NCI-H1105 (cell line): Measurements from ENCODE around the gene KIFAP3.
"Not testable (repeated sequence)": the region's sequence is repeated elsewhere in the genome, so short reads cannot be mapped to it uniquely, and the experiment has no call there.

Experiments
- DNase-seq: peaks from one replicate; lab custom pipeline; 2025; lab: John Stamatoyannopoulos, UW

The KIFAP3 gene

DNA sequence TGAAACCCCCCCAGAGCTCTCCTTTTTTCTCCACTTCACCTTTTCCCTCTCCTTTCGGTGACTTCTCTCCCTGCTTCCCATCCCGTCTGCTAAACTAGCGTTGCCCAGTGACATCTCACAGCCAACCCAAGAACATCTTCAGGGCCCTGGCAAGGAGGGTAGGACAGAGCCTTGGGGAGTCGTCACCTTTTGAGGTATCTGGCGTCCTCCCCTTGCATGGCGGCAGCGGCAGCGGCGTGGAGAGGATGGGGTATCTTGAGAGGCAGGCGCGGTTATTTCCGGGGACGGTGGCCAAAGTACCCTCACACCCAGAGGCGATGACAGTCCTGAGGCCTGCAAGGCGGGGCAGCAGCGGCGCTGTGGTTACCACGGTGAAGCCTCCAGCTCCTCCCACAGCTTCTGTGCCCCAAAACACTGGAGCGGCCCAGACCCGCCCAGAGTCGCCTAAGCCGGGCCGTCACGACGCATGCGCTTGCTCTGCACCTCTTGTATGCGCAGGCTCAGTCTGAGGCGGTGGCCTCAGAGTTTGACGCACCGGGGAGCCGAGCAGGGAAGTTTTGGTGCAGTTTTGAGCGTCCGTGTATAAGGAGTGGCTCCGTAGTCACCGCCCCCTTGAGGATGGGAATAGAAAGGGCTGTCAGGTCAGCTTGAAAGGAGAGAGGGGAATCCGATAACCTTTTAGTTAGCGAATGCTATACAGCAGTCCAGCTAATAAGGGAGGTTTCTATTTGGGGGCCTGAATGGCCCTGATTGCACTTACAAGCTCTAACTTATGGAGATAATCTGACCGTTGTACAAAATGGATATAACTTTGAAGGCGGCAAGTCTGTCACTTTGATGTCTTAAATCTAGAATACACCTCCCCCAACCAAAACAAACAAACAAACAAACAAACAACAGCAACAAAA is at the start of gene KIFAP3:
Gene KIFAP3 (minus strand): TSS at position 446 of the 908 bp plus-strand sequence. CDS start 228 bp downstream, at position 218.
- DNase-seq = peak; percentile 98

- no peak for DNase-seq
Observed at GRCh38 chr1:170122366-170122765, 47.9 kb upstream of the KIFAP3 start.

DNA sequence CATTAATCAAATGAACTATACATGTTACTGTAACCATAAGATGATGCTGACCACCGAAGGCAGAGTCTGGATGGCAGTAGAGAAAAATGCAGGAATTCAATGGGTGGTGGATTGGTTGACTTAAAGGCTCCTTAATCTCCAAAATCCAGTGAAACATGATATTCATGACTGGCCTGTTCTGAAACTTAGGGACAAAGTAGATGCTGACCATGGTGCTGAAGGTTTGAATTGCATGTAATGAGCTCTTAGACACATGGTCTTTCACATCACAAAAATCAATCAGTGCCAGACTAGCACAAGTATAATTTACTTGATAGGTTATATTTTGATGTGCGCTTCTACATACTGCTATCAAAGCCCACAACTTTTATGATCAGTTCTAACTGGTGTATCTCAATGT is 40.4 kb upstream of the KIFAP3 start:
- no peak for DNase-seq

GRCh38 chr1:170113140-170113539 is 38.6 kb upstream of the KIFAP3 start:
- DNase-seq = not testable (repeated sequence)

DNA sequence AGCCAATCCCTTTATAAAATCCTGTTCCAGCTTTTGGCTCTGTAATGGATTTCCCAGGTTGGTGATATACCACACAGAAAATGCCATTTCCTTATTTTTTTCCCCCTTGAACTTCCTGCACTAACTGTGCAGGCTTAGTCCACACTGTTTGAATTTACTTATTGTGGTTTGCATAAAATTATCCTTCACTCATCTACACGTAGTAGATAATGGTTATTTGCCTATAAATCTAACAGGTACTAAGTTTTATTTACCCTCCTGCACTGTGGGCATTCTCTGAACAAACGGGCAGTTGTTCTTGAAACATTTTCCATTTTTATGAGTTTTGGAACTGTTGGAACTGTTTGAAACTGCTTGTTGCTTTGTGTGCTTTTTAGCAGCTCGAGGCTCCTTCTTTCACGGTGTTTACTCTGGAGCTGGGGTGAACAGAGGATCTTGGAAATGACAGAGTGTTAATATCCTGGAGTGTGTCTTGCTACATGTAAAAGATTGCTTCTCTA is 23.0 kb upstream of the KIFAP3 start:
- no peak for DNase-seq

DNA sequence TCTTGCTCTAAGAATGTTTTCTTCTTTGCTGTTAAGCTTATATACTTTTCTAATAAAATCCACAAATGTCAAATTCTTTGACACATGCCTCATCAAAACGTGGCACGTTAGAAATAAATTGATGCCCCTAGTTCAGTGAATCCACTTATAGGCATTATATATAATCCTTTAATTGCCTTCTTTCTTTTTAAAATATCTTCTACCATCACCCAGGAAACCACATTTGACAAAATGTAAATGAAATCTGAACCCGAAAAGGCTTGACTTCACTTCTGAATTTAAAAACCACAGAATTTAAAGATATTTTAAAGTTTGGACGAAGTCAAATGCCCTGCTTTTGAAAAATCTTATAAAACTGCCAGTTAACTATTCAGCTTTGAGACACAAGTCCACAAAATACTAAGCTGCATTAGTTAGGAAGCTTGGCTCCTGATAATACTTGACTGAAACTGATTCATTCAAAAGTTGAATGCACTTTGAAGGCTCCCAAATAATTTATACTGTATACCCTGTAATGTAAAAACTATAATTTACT is 22.4 kb upstream of the KIFAP3 start:
- DNase-seq = no peak

DNA sequence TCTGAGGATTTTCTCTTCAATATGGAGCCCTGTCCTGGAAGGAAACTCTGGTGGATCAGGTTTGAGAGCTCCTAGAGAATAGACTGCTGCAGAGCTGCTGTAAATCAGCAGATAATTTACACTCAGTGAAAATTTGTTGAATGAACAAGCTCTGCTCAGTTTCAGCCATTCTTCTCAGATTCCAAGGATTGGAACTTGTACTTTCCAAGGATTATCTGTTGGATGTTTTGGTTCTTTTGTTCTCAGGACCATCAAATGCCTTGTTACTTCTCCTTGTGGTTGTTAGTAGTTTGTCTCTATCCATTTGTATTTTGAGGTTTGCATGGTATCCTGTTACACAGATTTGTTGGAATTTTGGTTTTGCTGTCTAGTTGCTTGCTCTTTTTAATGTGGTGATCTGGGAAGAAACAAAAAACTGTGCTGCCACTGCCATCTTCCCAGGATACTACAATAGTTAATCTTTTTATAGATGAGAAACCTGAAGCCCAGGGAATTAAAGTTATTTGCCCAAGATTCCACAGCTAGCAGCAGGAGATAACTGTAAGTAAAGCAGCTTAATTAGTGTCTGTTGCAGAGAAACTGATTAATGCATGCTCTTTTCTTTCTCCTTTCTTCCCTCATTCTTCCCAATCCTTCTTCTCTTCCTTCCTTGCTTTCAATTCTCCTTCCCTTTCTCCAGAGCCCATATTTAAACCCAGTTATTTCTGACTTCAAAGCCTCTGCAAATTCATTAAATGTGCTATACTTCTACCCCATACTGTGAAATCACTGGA is 21.7 kb upstream of the KIFAP3 start:
- DNase-seq = no peak

GRCh38 chr1:170094697-170095616 is 20.5 kb upstream of the KIFAP3 start:
- DNase-seq = not testable (repeated sequence)

DNA sequence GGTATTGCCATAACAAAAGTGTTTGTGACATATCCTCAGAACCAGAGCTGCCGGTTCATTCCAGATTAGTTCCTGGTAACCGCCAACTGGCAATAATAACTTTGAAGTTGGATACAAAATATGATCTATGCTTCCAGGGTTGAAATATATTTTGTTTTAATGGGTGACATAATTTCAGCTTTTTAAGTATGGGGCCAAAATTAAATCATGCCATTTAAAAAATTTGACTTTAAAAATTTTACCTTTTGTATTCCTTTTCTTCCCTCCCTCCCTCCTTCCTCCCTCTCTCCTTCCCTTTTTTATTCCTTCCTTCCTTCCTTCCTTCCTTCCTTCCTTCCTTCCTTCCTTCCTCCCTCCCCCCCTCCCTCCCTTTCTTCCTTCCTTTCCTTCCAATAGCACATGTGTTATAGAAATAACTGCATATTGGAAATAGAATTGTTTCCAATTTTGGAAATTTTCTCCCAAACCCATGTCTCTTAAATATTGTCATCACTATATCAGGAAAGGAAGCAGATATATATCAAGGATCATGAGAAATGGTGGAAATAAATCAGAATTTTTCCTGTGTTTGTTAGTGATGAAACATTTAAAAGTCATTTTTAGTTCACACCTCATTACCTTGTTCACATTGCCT is 12.0 kb upstream of the KIFAP3 start:
- DNase-seq = no peak

GRCh38 chr1:170085091-170085490 is 10.6 kb upstream of the KIFAP3 start:
- DNase-seq = no peak

DNA sequence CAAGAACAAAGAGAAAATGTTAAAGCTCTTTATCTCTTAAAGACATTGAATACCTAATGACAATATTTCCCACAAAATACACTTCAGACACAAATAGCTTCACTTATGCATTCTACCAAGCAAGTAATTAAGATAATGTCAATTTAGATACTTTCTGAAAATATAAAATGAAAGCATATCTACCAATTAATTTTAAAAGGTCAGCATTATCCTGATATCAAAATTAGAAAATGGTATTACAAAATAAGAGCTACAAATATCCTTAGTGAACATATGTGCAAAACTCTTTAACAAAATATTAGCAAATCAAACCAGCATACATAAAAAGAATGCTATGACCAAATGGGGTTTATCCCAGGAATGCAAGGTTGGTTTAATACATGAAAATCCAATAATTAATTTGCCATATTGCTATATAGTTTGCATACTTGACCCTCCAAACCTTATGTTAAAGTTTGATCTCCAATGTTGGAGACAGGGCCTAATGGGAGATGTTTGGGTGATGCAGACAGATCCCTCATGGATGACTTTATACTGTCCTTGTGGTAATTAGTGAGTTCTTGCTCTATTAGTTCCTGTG is 4.2 kb upstream of the KIFAP3 start:
- no peak for DNase-seq

DNA sequence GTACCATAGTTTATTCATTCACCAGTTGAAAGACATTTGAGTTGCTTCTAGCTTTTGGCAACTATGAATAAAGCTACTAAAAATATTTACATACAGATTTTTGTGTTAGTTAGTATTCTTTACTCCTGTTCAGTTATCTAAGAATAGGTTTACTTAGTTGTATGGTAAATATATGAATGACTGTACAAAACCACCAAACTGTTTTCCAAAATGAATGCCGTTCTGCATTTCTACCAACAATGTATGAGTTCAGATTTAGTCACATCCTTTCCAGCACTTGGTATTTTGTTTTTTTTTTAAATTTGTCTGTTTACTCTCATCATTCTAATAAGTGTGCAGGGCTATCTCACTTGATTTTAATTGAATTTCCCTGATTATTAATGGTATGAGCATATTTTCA is 3.4 kb upstream of the KIFAP3 start:
- no peak for DNase-seq

DNA sequence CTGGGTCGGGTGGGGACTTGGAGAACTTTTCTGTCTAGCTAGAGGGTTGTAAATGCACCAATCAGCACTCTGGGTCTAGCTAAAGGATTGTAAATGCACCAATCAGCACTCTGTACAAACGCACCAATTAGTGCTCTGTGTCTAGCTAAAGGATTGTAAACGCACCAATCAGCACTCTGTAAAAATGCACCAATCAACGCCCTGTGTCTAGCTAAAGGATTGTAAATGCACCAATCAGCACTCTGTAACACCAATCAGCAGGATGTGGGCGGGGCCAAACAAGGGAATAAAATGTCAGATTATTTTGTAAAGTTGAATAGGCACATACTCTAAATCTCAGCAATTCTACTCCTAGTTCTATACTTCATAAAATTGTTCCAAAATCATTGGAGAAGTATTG is 2.5 kb upstream of the KIFAP3 start:
- DNase-seq = not testable (repeated sequence)

DNA sequence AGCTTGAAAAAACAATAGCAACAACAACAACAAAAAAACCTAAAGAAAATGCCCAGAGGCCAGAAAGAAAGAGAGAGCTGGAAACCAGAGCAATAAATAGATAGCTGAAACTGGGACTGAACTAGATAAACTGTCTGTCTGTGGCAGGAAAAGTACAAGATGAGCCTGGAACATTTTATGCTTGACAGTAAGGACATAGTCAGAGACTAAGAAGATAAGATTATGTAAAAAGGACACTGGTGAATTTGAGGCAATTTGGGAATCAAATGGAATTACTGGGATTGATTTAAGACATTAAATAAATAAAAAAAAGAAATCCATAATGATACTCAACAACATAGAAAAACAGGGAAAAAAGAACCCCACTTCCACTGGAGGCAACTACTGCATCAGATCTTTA is 1.7 kb upstream of the KIFAP3 start:
- DNase-seq = no peak

GRCh38 chr1:170075186-170075585 is 691 bp upstream of the KIFAP3 start:
- DNase-seq = peak; percentile 5

- no peak for DNase-seq
Observed at GRCh38 chr1:170073893-170074249, 624 bp downstream of the KIFAP3 start.

DNA sequence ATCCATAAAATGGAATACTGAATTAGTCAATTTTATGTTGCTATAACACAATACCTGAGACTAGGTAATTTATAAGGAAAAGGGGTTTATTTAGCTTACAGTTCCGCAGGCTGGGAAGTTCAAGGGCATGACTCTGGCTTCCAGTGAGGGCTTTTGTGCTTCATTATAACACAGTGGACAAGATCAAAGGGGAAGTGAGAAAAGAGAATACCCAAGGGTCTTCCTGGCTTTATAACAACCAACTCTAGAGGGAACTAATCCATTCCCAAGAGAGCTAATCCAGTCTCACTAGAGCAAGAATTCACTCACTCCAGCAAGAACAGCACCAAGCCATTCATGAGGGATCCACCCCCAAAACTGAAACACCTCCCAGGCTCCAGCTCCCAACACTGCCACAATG is 3.1 kb downstream of the KIFAP3 start:
- DNase-seq = no peak

GRCh38 chr1:170068923-170069322 is 5.6 kb downstream of the KIFAP3 start:
- DNase-seq = no peak

DNA sequence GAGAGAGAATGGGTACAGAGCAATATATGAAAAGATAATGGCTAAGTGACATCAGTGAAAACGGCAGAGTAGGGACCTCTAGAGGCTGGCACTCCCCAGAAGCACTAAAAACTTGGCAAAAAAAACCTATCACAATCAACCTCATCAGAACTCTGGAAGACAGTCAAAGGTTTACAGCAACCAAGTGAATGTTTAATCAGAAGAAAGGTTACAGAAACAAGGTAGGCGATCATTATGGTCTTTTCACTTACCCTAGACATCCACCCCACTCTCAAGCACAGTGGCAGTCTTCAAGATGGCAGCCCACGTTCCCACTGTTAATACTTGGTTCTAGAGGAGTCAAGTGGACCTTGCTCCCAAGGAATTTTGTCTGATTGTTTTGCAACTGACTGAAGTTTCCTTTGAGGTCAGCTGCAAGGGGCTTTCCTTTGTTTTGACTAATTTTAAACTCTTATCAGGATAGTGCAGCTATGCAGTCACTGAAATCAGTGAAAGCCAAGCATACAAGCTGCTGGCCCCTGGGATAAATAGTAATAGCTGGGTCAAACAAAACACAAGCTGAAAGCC is 7.2 kb downstream of the KIFAP3 start:
- no peak for DNase-seq

GRCh38 chr1:170064821-170065220 is 9.7 kb downstream of the KIFAP3 start:
- no peak for DNase-seq
